ENCODE results near the gene PRKG1.

- no peak for TF ChIP-seq CTCF (IDR thresholded peaks at IDR 0.05; ENCODE audit: insufficient read depth, low read length, poor library complexity, severe bottlenecking)
- TF ChIP-seq EZH2phosphoT487 (conservative IDR thresholded peaks at IDR 0.05; ENCODE audit: low read length) = no peak
Observed at GRCh38 chr10:52346394-52347326, 1272.4 kb downstream of the PRKG1 start.
